ENCODE data around the gene SRRT. TPM values are rescaled to one million over a fixed set of nuclear protein-coding genes. Genes with fewer than 3 reads are reported as not detected.

The SRRT gene
- 41.4 and 45.3 TPM in 2 replicates for total RNA-seq (2012; rRNA removed)
- 89.5 and 93.5 TPM in 2 replicates for polyA plus RNA-seq (2012; rRNA removed)
- 44.1 and 48.9 TPM in 2 replicates for polyA plus RNA-seq (2012; cell fraction: cytosol; rRNA removed)
- 362 and 444 TPM in 2 replicates for polyA plus RNA-seq (2012; cell fraction: nucleus; rRNA removed; ENCODE audit: low replicate concordance)
- Bru-seq, nascent RNA, result percentile 89 among the genes with signal in this experiment
- BruChase-seq, experiment 1, labeled RNA remaining after a 6-hour chase, result percentile 94 among the genes with signal in this experiment
- BruChase-seq, experiment 2, labeled RNA remaining after a 2-hour chase, result percentile 93 among the genes with signal in this experiment
- long read RNA-seq, transcript SRRT-213 (20 exons, 2,905 nt), result major isoform, 38 of 145 reads
- long read RNA-seq, transcript SRRT-215 (20 exons, 2,964 nt), result minor isoform, 28 of 145 reads
- long read RNA-seq, partial matches to known transcripts, result 57 of 145 reads
- long read RNA-seq, other reads (novel, unspliced or antisense), result 13 of 145 reads

- peaks cover 39% of the 10 kb centered on the region for H4K20me1 ChIP-seq (ENCODE audit: insufficient read depth, low read length)
- peak within 1 kb of the TSS; percentile 97 for H4K5ac ChIP-seq (ENCODE audit: low read depth, low read length)
- TF ChIP-seq CTCF (conservative IDR thresholded peaks at IDR 0.05; ENCODE audit: low read depth, low read length), result 0 out of 2 replicates have a peak, but pooled peaks have one; percentile 24
- TF ChIP-seq POLR2A (IDR thresholded peaks at IDR 0.05; ENCODE audit: low read depth, low read length), result peak; percentile 93
- no peak for TF ChIP-seq RFX5 (IDR thresholded peaks at IDR 0.05; ENCODE audit: low read depth, low read length)
- peak; percentile 25; the same call in 1 of the 2 replicates for TF ChIP-seq MXI1 (IDR thresholded peaks at IDR 0.05; ENCODE audit: borderline replicate concordance, low read depth, low read length)
- no peak for TF ChIP-seq NFE2L2 (IDR thresholded peaks at IDR 0.05; ENCODE audit: low read depth, low read length)
- peak; percentile 78; the same call in 1 of the 2 replicates for TF ChIP-seq MAZ (IDR thresholded peaks at IDR 0.05; ENCODE audit: borderline replicate concordance, low read depth, low read length)
- TF ChIP-seq RAD21 (IDR thresholded peaks at IDR 0.05; ENCODE audit: low read length), result no peak
- H2AK9ac ChIP-seq (replicated peaks; ENCODE audit: low read depth, low read length, poor library complexity), result peak within 1 kb of the TSS; percentile 95
- H2AK5ac ChIP-seq (ENCODE audit: low read depth, low read length), result peak within 1 kb of the TSS; percentile 99
- peaks cover 50% of the 10 kb centered on the region for H3K36me3 ChIP-seq (ENCODE audit: control insufficient read depth, insufficient read depth, low read length)
- intact Hi-C loops (cut with micrococcal nuclease) (no loop called here), dilution Hi-C loops (cut with HindIII; ENCODE audit: low sequenced_read_pairs, unreplicated experiment) (no loop called here), in situ Hi-C loops (cut with MboI; ENCODE audit: low sequenced_read_pairs) (loop anchor here (25.0 kb wide), 2 partner anchors 287 to 412 kb away; partner anchors contain the start of genes FBXO24, LRCH4 and SPACDR)
- H2BK120ac ChIP-seq (ENCODE audit: low read depth, low read length), result peak within 1 kb of the TSS; percentile 56
- peak within 1 kb of the TSS; percentile 76 for H3K4me3 ChIP-seq (ENCODE audit: insufficient read depth, low read depth, low read length)
- peak within 1 kb of the TSS; percentile 66; the same call in 1 of the 2 replicates for H3K18ac ChIP-seq (ENCODE audit: low read depth, low read length)
- POLR2A ChIA-PET (ENCODE audit: unreplicated experiment), result interaction anchor here (0.7 to 1.8 kb wide), 7 partner anchors 12 to 290 kb away, joined by 3 to 15 read pairs (median 4); partner anchors contain the start of genes ACHE, POP7, SLC12A9 and UFSP1
- peak within 1 kb of the TSS; percentile 80 for H3K56ac ChIP-seq (ENCODE audit: extremely low read depth, insufficient read depth, low read length)
- peak within 1 kb of the TSS; percentile 97 to 99 for H4K8ac ChIP-seq (ENCODE audit: low read depth in 2 of 2, low read length in 2 of 2)
- peak within 1 kb of the TSS; percentile 96 for H3K4me2 ChIP-seq (ENCODE audit: low read depth, low read length)
- peak within 1 kb of the TSS; percentile 93 for H3K4ac ChIP-seq (ENCODE audit: low read depth, low read length)
- no peaks in the 10 kb centered on the region for H3K27me3 ChIP-seq (ENCODE audit: control insufficient read depth, insufficient read depth, low read length)
- H4K91ac ChIP-seq (ENCODE audit: insufficient read depth, low read depth, low read length), result peak within 1 kb of the TSS; percentile 91
- H3K4me1 ChIP-seq (ENCODE audit: control insufficient read depth, insufficient read depth, low read length), result peaks cover 9% of the 10 kb centered on the region
- H3K79me1 ChIP-seq (ENCODE audit: low read depth in 1 of 2, low read length in 2 of 2), result peaks cover 12 to 45% of the 10 kb centered on the region in 2 experiments
- H2BK15ac ChIP-seq (ENCODE audit: low read depth, low read length), result no peak within 1 kb of the TSS
- H2BK5ac ChIP-seq (ENCODE audit: low read depth, low read length, poor library complexity, severe bottlenecking), result peak within 1 kb of the TSS; percentile 96
- 1% methylated on average over 54 of the region's 79 CpGs; no CpG with 5 or more reads in 1 of the 2 experiments for WGBS, 2 experiments (ENCODE audit: extremely low coverage in 2 of 2, insufficient read length in 1 of 2)
- ATAC-seq (ENCODE audit: low read depth) (peak; percentile 98), DNase-seq (peak; percentile 97)
- H2BK20ac ChIP-seq (ENCODE audit: low read depth, low read length), result no peak within 1 kb of the TSS
- peak within 1 kb of the TSS; percentile 92 for H3K23ac ChIP-seq (ENCODE audit: low read depth, low read length)
- H3K9me3 ChIP-seq (ENCODE audit: control insufficient read depth, insufficient read depth, low read length), result no peaks in the 10 kb centered on the region
- BruUV-seq (replicated peaks), result no TSS peak
- peak within 1 kb of the TSS; percentile 97 for H3K9ac ChIP-seq (ENCODE audit: low read depth, low read length)
- H3K14ac ChIP-seq (replicated peaks; ENCODE audit: low read depth, low read length), result peak within 1 kb of the TSS; percentile 97
- peak within 1 kb of the TSS; percentile 98 for H2AFZ ChIP-seq (replicated peaks; ENCODE audit: low read length, poor library complexity)
- CTCF ChIA-PET, result interaction anchor here (0.8 kb wide), 1 partner anchor 1595 kb away, joined by 3 read pairs; no protein-coding TSS in a partner anchor
- peaks cover 5% of the 10 kb centered on the region; the same call in 1 of the 2 replicates for H3K9me1 ChIP-seq (ENCODE audit: insufficient read depth, low read length)
- H3K27ac ChIP-seq (ENCODE audit: insufficient read depth, low read length), result peak within 1 kb of the TSS; percentile 99
These were observed at the start of gene SRRT for GRCh38 chr7:100874577-100875355. Gene SRRT, plus strand, starts transcription at chr7:100875103. Its CDS starts 488 bp downstream, at chr7:100875591.
